Measurements from ENCODE around the gene GPR15LG.

DNA sequence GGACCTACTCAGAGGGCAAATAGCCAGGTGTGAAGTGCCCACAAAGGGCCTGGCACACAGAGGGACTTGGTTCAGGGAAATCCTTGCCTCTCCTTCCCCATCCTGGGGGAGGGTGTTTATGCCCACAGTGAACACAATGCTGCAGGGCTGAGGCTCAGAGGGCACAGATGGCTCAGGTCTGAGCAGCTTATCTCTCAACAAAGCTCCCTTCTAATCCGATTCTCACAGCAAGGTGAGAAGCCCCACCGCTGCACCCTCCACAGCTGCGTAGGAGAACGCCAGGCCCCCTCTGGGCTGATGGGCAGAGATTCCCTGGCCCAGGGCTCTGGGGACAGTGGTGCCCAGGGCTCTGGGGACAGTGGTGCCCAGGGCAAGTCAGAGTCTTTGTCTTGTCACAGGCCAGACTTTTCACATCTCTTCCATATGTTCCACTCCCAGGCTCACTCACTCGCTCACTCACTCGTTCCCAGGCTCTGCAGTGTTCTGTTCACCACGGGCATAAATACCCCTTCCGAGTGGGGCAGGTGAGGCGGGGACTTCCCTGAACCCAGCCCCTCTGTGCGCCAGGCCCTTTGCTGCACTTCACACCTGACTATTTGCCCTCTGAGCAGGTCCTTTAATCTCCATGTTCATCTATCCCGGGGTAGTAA lies 12.1 kb downstream of the GPR15LG start:
- TF ChIP-seq ZFX (IDR thresholded peaks at IDR 0.05): no peak
- no peak for TF ChIP-seq ZNF274 (IDR thresholded peaks at IDR 0.05; ENCODE audit: low read depth, low read length)
